Liver (tissue), 9 donors: ENCODE results near the gene SETX. TPM values are rescaled to one million over a fixed set of nuclear protein-coding genes. Genes with fewer than 3 reads are reported as not detected.

Experiments used
- DNase-seq: peaks from one replicate; pipeline ENCODE4 v3.0.0-alpha.2; 2017; ENCODE audit warnings: low spot score
- H3K27ac ChIP-seq, 2 donors: one replicate each; pipeline ENCODE4 v1.7.0; 2013; ENCODE audit warnings: inconsistent platforms in 2 of 2, low read length in 2 of 2, control low read depth in 1 of 2, low read depth in 1 of 2, mild to moderate bottlenecking in 1 of 2
- H3K27me3 ChIP-seq, 4 donors: one replicate each; pipeline versions ENCODE4 v1.6.1 to v1.7.0; 2013; ENCODE audit warnings: low read length in 3 of 4, inconsistent platforms in 1 of 4, mild to moderate bottlenecking in 1 of 4, moderate library complexity in 1 of 4; ENCODE audit not compliant: control insufficient read depth in 4 of 4, insufficient read depth in 4 of 4
- H3K36me3 ChIP-seq, 4 donors: one replicate each; pipeline versions ENCODE4 v1.6.1 to v1.7.0; 2013; ENCODE audit warnings: low read length in 3 of 4, mild to moderate bottlenecking in 3 of 4, low read depth in 1 of 4, moderate library complexity in 1 of 4; ENCODE audit not compliant: control insufficient read depth in 4 of 4, insufficient read depth in 3 of 4
- H3K4me1 ChIP-seq, 4 donors: one replicate each; pipeline versions ENCODE4 v1.6.1 to v1.7.0; 2013; ENCODE audit warnings: low read length in 3 of 4, mild to moderate bottlenecking in 3 of 4, moderate library complexity in 1 of 4; ENCODE audit not compliant: control insufficient read depth in 4 of 4, insufficient read depth in 4 of 4
- H3K4me3 ChIP-seq, 3 donors: one replicate each; pipeline versions ENCODE4 v1.6.1 to v1.7.0; 2013; ENCODE audit warnings: low read length in 3 of 3, control low read depth in 1 of 3, low read depth in 1 of 3, mild to moderate bottlenecking in 1 of 3
- H3K9ac ChIP-seq, 2 donors: one replicate each; pipeline ENCODE4 v1.7.0; 2013; ENCODE audit warnings: low read length in 2 of 2, mild to moderate bottlenecking in 2 of 2, moderate library complexity in 2 of 2, control low read depth in 1 of 2, low read depth in 1 of 2
- H3K9me3 ChIP-seq, 4 donors: one replicate each; pipeline versions ENCODE4 v1.6.1 to v1.7.0; 2013; ENCODE audit warnings: low read length in 3 of 4; ENCODE audit not compliant: control insufficient read depth in 4 of 4
- EGR1 ChIP-seq, 2 donors: IDR thresholded peaks; 2 replicates each; pipeline ENCODE4 v1.6.1; 2016 to 2018; ENCODE audit warnings: antibody characterized with exemption in 2 of 2, low read depth in 2 of 2
- FOXA1 ChIP-seq: IDR thresholded peaks from 2 replicates; pipeline ENCODE4 v1.6.1; 2016; ENCODE audit warnings: antibody characterized with exemption
- FOXA2 ChIP-seq: IDR thresholded peaks from 2 replicates; pipeline ENCODE4 v1.6.1; 2016; ENCODE audit warnings: antibody characterized with exemption
- GABPA ChIP-seq, 2 donors: IDR thresholded peaks in 1 of 2; conservative IDR thresholded peaks in 1 of 2; 2 replicates each; pipeline ENCODE4 v1.6.1; 2016; ENCODE audit warnings: antibody characterized with exemption in 2 of 2, mild to moderate bottlenecking in 1 of 2, moderate library complexity in 1 of 2
- HNF4A ChIP-seq, 2 donors: conservative IDR thresholded peaks; 2 replicates each; pipeline ENCODE4 v1.6.1; 2016; ENCODE audit warnings: antibody characterized with exemption in 2 of 2, mild to moderate bottlenecking in 2 of 2
- HNF4G ChIP-seq: IDR thresholded peaks from 2 replicates; pipeline ENCODE4 v1.6.1; 2016; ENCODE audit warnings: antibody characterized with exemption
- JUND ChIP-seq, 2 donors: IDR thresholded peaks; 2 replicates each; pipeline ENCODE4 v1.6.1; 2016; ENCODE audit warnings: antibody characterized with exemption in 2 of 2
- NR2F2 ChIP-seq: IDR thresholded peaks from 2 replicates; pipeline ENCODE4 v1.6.1; 2016; ENCODE audit warnings: antibody characterized with exemption
- RAD21 ChIP-seq, 2 donors: IDR thresholded peaks; 2 replicates each; pipeline ENCODE4 v1.6.1; 2016; ENCODE audit warnings: antibody characterized with exemption in 2 of 2, mild to moderate bottlenecking in 2 of 2
- RXRA ChIP-seq, 2 donors: IDR thresholded peaks; 2 replicates each; pipeline ENCODE4 v1.6.1; 2017 to 2018; ENCODE audit warnings: antibody characterized with exemption in 2 of 2, mild to moderate bottlenecking in 1 of 2
- SP1 ChIP-seq: IDR thresholded peaks from 2 replicates; pipeline ENCODE4 v1.6.1; 2018; ENCODE audit warnings: antibody characterized with exemption, mild to moderate bottlenecking
- TAF1 ChIP-seq: conservative IDR thresholded peaks from 2 replicates; pipeline ENCODE4 v1.6.1; 2016; ENCODE audit warnings: antibody characterized with exemption, mild to moderate bottlenecking
- YY1 ChIP-seq: IDR thresholded peaks from 2 replicates; pipeline ENCODE4 v1.6.1; 2016; ENCODE audit warnings: antibody characterized with exemption, mild to moderate bottlenecking
- WGBS: extraction: QIAGEN DNeasy Blood & Tissue Kit; methylation state at CpG from one replicate; pipeline ENCODE4 v1.1.7; 2013; 5-methylcytosine and 5-hydroxymethylcytosine counted together
- polyA plus RNA-seq, 2 donors: library from polyadenylated mRNA; stranded (reverse) in 1 of 2; unstranded in 1 of 2; fragments of 200-250 nt in 1 of 2; fragments of >200 nt in 1 of 2; fragmentation: Nextera tagmentation in 1 of 2; extraction: Ambion mirVana in 1 of 2; gene quantifications; one replicate each; pipeline versions ENCODE4 v1.2.1 to v1.2.3, GENCODE V29; 2013 to 2015
- total RNA-seq, 2 donors: library from RNA; depleted of rRNA; stranded (reverse); fragments of >200 nt; gene quantifications; one replicate each; pipeline ENCODE4 v1.2.3, GENCODE V29; 2014
- TF ChIP-seq, protein P1 (sequence below): IDR thresholded peaks from 2 replicates; pipeline ENCODE4 v1.6.1; 2016; ENCODE audit warnings: antibody characterized with exemption, mild to moderate bottlenecking
- TF ChIP-seq, protein P2 (sequence below): IDR thresholded peaks from 2 replicates; pipeline ENCODE4 v1.6.1; 2016; ENCODE audit warnings: antibody characterized with exemption
- TF ChIP-seq, protein P3 (sequence below): IDR thresholded peaks from 2 replicates; pipeline ENCODE4 v1.6.1; 2016; ENCODE audit warnings: antibody characterized with exemption
- TF ChIP-seq, protein P4 (sequence below): IDR thresholded peaks from 2 replicates; pipeline ENCODE4 v1.6.1; 2016; ENCODE audit warnings: antibody characterized with exemption
- TF ChIP-seq, protein P5 (sequence below): fragments of 150-350 bp; IDR thresholded peaks from 2 replicates; pipeline ENCODE4 v1.5.1; 2017; ENCODE audit warnings: improper control_type of control experiment, low read depth, low read length; ENCODE audit not compliant: missing input control
- donor health status: healthy.
- donor health status: healthy.
- donor health status: healthy.
- donor health status: healthy.
- donor health status: healthy.

The SETX gene
- total and polyA plus RNA-seq, 4 donors: 8.6 to 60.2 (median 19.6) TPM

DNA sequence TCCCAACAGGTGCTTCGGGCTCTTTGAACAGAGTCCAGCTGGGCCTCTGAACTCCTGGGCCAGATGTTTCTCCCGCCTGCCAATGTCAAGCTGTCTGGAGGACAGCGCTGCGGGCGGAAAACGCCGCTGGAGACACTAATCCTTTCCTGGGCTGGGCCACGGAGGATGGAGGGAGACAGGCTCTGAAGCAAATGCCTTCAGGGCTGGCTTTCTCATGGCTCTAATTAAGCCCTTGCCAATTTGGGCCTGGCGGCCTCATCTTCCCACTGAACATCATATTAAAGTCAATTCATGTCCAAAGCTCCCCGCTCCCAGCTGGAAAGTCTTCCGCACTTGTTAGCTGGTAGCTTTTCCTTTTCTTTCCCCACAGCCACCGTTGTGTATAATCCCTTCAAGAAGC is 120.3 kb downstream of the SETX start:
- 78% methylated on average over 12 of the region's 12 CpGs for WGBS
- no peaks in the 10 kb centered on the region for H3K36me3 ChIP-seq
- H3K9ac ChIP-seq: no peak overlapping the region
- H3K4me3 ChIP-seq: no peak overlapping the region
- TF ChIP-seq HNF4G (no peak), GABPA (IDR thresholded peaks at IDR 0.05 in 1 of 2, conservative IDR thresholded peaks at IDR 0.05 in 1 of 2) (no peak), RAD21 (IDR thresholded peaks at IDR 0.05) (no peak), RXRA (IDR thresholded peaks at IDR 0.05) (no peak), HNF4A (conservative IDR thresholded peaks at IDR 0.05) (no peak)
- TF ChIP-seq, protein P1, sequence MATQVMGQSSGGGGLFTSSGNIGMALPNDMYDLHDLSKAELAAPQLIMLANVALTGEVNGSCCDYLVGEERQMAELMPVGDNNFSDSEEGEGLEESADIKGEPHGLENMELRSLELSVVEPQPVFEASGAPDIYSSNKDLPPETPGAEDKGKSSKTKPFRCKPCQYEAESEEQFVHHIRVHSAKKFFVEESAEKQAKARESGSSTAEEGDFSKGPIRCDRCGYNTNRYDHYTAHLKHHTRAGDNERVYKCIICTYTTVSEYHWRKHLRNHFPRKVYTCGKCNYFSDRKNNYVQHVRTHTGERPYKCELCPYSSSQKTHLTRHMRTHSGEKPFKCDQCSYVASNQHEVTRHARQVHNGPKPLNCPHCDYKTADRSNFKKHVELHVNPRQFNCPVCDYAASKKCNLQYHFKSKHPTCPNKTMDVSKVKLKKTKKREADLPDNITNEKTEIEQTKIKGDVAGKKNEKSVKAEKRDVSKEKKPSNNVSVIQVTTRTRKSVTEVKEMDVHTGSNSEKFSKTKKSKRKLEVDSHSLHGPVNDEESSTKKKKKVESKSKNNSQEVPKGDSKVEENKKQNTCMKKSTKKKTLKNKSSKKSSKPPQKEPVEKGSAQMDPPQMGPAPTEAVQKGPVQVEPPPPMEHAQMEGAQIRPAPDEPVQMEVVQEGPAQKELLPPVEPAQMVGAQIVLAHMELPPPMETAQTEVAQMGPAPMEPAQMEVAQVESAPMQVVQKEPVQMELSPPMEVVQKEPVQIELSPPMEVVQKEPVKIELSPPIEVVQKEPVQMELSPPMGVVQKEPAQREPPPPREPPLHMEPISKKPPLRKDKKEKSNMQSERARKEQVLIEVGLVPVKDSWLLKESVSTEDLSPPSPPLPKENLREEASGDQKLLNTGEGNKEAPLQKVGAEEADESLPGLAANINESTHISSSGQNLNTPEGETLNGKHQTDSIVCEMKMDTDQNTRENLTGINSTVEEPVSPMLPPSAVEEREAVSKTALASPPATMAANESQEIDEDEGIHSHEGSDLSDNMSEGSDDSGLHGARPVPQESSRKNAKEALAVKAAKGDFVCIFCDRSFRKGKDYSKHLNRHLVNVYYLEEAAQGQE: no peak
- no peak for DNase-seq
- no peaks in the 10 kb centered on the region for H3K4me1 ChIP-seq
- H3K27me3 ChIP-seq: peaks cover 0 to 4% (median 1%) of the 10 kb centered on the region in 4 donors
- H3K9me3 ChIP-seq: no peaks in the 10 kb centered on the region
- no peak overlapping the region for H3K27ac ChIP-seq

DNA sequence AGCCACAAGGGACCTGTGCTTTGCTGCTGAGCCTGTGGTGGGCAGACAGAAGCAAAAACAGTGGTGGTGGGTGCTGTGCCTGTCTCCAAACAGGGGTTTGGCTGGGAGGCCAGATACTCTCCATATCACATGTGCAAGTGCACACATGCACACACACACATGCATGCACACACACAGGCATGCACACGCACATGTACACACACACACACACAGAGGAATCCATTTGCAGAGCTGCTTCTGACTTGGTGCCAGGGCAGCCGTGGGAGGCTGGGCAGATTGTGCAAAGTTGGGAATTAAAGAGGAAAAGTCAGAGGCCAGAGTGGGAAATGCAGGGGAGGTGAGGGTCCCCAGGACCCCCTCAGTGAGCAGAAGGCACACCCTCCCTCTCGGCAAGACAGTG is 121.6 kb downstream of the SETX start:
- 64% methylated on average over 3 of the region's 3 CpGs for WGBS
- Histone ChIP-seq H3K27me3 (peaks cover 0 to 4% (median 1%) of the 10 kb centered on the region in 4 donors), H3K9me3 (no peaks in the 10 kb centered on the region), H3K4me3 (no peak overlapping the region), H3K36me3 (no peaks in the 10 kb centered on the region), H3K27ac (no peak overlapping the region), H3K4me1 (no peaks in the 10 kb centered on the region), H3K9ac (no peak overlapping the region)
- DNase-seq: no peak
- TF ChIP-seq NR2F2 (no peak), HNF4G (no peak), RAD21 (IDR thresholded peaks at IDR 0.05) (no peak), FOXA1 (no peak), RXRA (IDR thresholded peaks at IDR 0.05) (no peak), GABPA (IDR thresholded peaks at IDR 0.05 in 1 of 2, conservative IDR thresholded peaks at IDR 0.05 in 1 of 2) (no peak), SP1 (no peak), EGR1 (IDR thresholded peaks at IDR 0.05; ENCODE audit: low read depth in 2 of 2) (no peak), FOXA2 (no peak), TAF1 (no peak), HNF4A (conservative IDR thresholded peaks at IDR 0.05) (no peak), YY1 (no peak), JUND (IDR thresholded peaks at IDR 0.05) (no peak)
- TF ChIP-seq, protein P1: no peak
- TF ChIP-seq, protein P2, sequence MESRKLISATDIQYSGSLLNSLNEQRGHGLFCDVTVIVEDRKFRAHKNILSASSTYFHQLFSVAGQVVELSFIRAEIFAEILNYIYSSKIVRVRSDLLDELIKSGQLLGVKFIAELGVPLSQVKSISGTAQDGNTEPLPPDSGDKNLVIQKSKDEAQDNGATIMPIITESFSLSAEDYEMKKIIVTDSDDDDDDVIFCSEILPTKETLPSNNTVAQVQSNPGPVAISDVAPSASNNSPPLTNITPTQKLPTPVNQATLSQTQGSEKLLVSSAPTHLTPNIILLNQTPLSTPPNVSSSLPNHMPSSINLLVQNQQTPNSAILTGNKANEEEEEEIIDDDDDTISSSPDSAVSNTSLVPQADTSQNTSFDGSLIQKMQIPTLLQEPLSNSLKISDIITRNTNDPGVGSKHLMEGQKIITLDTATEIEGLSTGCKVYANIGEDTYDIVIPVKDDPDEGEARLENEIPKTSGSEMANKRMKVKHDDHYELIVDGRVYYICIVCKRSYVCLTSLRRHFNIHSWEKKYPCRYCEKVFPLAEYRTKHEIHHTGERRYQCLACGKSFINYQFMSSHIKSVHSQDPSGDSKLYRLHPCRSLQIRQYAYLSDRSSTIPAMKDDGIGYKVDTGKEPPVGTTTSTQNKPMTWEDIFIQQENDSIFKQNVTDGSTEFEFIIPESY: no peak
- TF ChIP-seq, protein P3, sequence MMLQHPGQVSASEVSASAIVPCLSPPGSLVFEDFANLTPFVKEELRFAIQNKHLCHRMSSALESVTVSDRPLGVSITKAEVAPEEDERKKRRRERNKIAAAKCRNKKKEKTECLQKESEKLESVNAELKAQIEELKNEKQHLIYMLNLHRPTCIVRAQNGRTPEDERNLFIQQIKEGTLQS: no peak
- TF ChIP-seq, protein P4, sequence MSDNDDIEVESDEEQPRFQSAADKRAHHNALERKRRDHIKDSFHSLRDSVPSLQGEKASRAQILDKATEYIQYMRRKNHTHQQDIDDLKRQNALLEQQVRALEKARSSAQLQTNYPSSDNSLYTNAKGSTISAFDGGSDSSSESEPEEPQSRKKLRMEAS: no peak
- TF ChIP-seq, protein P5, sequence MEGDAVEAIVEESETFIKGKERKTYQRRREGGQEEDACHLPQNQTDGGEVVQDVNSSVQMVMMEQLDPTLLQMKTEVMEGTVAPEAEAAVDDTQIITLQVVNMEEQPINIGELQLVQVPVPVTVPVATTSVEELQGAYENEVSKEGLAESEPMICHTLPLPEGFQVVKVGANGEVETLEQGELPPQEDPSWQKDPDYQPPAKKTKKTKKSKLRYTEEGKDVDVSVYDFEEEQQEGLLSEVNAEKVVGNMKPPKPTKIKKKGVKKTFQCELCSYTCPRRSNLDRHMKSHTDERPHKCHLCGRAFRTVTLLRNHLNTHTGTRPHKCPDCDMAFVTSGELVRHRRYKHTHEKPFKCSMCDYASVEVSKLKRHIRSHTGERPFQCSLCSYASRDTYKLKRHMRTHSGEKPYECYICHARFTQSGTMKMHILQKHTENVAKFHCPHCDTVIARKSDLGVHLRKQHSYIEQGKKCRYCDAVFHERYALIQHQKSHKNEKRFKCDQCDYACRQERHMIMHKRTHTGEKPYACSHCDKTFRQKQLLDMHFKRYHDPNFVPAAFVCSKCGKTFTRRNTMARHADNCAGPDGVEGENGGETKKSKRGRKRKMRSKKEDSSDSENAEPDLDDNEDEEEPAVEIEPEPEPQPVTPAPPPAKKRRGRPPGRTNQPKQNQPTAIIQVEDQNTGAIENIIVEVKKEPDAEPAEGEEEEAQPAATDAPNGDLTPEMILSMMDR: no peak
